GM12892 (cell line): ENCODE measurements around the gene HOXD4.

Experiments
- POLR2A ChIP-seq: IDR thresholded peaks from 2 replicates; pipeline ENCODE4 v1.6.1; 2011; ENCODE audit warnings: low read depth, low read length, control low read depth
- POLR2AphosphoS5 ChIP-seq: IDR thresholded peaks from 2 replicates; pipeline ENCODE4 v1.6.1; 2011; ENCODE audit warnings: low read depth, low read length, control low read depth

- TF ChIP-seq POLR2AphosphoS5 = no peak
- TF ChIP-seq POLR2A = no peak
Observed at GRCh38 chr2:176103742-176104315, 47.5 kb upstream of the HOXD4 start.
